Gastroesophageal sphincter (tissue), 3 donors: Measurements from ENCODE around the gene TMPRSS11D.

Experiments
- POLR2A ChIP-seq, 2 donors: fragments of 450-650 bp; IDR thresholded peaks; one replicate each; pipeline ENCODE4 v1.6.1; 2017; ENCODE audit warnings: antibody characterized with exemption in 2 of 2, mild to moderate bottlenecking in 2 of 2, moderate library complexity in 1 of 2
- POLR2AphosphoS5 ChIP-seq: sonication (generic); formaldehyde crosslinking; IDR thresholded peaks from one replicate; pipeline ENCODE4 v1.6.1; 2017; ENCODE audit warnings: antibody characterized with exemption
- TF ChIP-seq, protein P1 (sequence below), 4 experiments: fragments of 200-600 bp in 2 of 4; fragments of 450-650 bp in 2 of 4; sonication (generic) in 1 of 4; IDR thresholded peaks; one replicate each; pipeline ENCODE4 v1.5.1; 2017 to 2019; ENCODE audit warnings: antibody characterized with exemption in 4 of 4, mild to moderate bottlenecking in 2 of 4, moderate library complexity in 2 of 4

DNA sequence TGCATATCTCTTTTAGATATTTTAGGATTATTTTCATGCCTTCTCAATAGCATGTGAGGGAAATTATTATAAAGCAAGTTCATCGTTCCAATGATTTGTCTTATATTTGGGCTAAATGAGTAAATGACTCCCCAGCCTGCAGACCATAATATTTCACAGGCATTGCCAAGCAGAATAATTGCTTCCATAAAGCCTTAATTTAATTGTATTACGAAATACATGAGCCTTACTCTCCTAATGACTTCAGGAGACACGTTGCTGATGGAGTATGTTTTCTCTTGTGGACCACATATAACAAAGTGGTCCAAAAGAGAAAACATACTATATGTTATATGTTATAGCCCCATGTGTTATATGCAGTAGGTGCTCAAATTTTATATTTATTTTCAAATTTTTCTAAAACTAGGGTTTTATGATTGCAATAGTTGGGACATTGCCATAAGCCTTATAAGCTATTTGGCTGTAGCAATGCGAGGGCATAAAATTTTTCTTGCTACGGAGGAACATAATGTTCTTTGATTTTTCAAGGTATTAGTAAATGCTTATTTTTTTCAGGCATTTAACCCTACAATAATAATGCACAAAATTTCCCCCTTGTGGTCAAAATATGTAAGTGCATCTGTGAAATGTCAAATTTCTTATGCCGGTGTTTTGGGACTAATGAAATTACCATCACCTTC lies 26.2 kb upstream of the TMPRSS11D start:
- TF ChIP-seq, protein P1, sequence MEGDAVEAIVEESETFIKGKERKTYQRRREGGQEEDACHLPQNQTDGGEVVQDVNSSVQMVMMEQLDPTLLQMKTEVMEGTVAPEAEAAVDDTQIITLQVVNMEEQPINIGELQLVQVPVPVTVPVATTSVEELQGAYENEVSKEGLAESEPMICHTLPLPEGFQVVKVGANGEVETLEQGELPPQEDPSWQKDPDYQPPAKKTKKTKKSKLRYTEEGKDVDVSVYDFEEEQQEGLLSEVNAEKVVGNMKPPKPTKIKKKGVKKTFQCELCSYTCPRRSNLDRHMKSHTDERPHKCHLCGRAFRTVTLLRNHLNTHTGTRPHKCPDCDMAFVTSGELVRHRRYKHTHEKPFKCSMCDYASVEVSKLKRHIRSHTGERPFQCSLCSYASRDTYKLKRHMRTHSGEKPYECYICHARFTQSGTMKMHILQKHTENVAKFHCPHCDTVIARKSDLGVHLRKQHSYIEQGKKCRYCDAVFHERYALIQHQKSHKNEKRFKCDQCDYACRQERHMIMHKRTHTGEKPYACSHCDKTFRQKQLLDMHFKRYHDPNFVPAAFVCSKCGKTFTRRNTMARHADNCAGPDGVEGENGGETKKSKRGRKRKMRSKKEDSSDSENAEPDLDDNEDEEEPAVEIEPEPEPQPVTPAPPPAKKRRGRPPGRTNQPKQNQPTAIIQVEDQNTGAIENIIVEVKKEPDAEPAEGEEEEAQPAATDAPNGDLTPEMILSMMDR (IDR thresholded peaks at IDR 0.05) = peak in 2 of 4 experiments; percentile 39 to 40
- TF ChIP-seq POLR2AphosphoS5 = no peak
- TF ChIP-seq POLR2A (IDR thresholded peaks at IDR 0.05) = no peak
